Cerebellar cortex (tissue), 1 donor: ENCODE results near the gene BMP7.

Experiments used
- DNase-seq: peaks from one replicate; pipeline ENCODE4 v3.0.0-alpha.2; 2015; ENCODE audit warnings: low spot score

The BMP7 gene

DNA sequence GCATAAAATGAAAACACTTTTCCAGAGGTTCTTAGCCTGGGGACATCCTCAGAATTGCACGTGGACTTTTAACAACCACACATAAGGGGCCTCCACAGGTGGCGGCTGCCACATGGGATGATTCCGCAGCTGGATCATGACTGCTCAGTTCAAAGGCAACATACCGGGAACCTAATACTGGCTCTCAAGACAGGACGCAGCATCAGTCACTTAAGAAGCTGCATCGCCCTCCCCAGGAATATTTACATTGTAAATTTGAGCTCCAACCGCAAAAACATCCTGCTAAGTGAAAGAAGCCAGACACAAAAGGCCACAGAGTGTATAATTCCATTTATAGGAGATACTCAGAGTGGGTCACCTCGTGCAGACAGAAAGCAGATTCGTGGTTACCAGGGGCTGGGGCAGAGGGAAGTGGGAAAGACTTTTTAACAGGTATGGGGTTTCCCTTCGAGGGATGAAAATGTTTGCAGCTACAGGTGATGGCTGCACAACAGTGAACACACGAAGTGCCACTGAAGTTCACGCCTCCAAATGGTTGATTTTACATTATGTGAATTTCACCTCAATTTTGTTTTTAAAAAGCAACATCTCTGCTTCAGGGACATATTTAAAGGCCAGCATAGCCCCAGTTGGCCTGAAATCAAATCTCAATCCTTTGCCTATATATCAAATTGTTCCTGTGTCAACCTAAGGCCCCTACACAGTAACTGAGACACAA lies 141.5 kb downstream of the BMP7 start:
- no peak for DNase-seq

DNA sequence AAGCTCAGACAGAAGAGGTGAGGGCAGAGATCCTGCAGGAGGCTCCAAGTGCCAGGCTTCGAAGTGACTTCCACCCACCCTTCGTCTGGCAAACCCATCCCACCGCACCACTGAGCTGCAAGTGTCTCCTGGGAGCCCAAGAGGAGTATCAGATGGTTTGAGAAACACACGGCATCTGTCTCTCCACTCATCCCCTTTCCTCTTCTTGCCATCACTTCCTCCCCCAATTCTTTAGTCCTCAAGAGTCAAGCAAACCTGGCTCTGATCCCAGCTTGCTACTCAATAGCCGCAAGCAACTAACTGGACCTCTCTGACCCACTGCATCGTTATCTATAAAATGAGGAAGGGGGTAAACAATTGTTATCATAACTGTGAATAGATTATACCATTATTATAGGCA lies 142.1 kb downstream of the BMP7 start:
- no peak for DNase-seq

DNA sequence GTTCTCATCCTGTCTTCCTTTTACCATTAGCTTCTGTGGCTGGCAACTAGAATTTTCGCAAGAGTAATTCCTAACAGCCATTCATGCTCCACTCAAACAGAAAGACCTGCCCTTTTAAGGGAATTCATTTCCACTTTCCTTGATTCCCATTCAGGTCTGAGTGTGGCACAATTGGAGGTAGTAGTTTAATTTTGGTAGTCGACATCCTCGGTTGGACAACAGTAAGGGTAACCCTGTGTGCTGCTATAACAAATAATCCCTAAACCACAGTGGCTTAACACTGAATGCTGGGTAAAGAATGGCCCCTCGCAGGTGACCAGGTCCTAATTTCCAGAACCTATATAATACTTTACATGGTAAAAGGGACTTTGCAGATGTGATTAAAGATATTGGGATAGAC lies 142.9 kb downstream of the BMP7 start:
- no peak for DNase-seq

DNA sequence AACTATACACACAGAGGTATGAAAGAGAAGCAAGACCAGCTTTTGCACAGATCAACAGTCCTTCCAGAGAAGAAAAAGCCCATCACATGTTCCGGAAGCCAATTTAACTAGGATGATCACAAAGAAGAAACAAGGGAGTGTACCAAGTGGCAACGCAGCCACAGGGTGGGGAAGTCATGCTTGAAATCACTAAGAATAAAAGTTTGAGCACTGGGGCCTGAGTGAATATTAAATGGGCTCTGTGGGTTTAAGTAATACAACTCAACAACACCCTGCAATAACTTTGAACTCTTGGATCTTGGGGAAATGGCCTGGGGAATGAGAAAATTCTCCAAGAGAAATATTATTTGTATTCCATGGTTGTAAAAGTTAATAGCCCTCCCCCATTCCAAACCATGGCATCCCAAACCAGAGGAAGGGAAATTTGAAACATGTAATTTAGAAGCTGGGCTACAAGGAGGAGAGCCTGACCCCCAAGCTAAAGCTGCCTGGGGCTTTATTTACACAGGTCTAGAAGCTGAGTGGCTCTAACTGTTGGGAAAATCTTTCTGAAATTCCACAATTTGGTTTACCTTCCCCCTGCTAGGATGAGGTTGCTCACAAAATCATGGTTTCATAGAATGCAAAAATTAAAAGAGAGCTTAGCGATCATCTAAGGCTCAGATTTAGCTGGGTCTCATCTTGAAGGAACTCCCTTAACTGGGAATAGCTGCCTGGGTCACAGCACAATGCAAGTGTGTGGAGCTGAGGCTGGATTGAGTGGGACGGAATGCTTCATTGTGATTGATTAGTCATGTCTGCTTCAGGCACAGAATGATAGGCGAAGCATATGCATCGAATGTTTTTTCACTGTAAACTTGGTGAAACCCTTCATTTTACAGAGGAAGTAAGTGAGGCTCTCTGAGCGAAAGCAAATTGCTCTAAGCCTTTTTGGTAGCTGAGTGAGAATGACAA lies 143.6 kb downstream of the BMP7 start:
- DNase-seq, result no peak

DNA sequence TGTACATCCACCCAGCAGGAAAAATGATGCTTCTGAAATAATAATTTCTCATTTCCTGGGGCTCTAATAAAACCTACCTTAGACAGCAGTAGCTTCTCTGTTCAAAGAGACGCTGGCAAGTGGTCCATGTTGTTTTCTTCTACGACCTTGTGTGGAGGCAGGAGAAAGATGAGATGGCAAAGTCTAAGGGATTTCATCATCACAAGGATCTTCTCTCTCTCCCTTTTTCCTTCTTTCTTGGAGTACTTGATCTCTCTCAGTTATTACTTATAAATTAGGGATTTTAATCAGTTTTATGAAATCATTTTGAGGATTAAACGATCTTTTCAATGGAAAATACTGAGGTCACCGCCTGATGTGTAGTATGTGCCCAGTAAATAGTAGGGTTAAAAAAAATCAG lies 147.5 kb downstream of the BMP7 start:
- DNase-seq, result no peak
